ENCODE data around the gene BID.

GRCh38 chr22:17773606-17774205 lies 563 bp downstream of the BID start:
- TF ChIP-seq CTCF (IDR thresholded peaks at IDR 0.05; ENCODE audit: control extremely low read depth in 1 of 3, insufficient read depth in 1 of 3, low read depth in 1 of 3, low read length in 3 of 3): no peak
- no peak for TF ChIP-seq EZH2 (IDR thresholded peaks at IDR 0.05; ENCODE audit: low read depth, low read length, severe bottlenecking)
- TF ChIP-seq JUN (IDR thresholded peaks at IDR 0.05; ENCODE audit: low read depth, low read length): no peak
- no peak for TF ChIP-seq ATF2 (IDR thresholded peaks at IDR 0.05; ENCODE audit: low read length)
- no peak for TF ChIP-seq FOSL1 (IDR thresholded peaks at IDR 0.05; ENCODE audit: insufficient read depth, low read depth, low read length)
- TF ChIP-seq RAD21 (IDR thresholded peaks at IDR 0.05 in 1 of 2, conservative IDR thresholded peaks at IDR 0.05 in 1 of 2; ENCODE audit: low read depth in 2 of 2, low read length in 2 of 2): no peak
